ENCODE measurements around the gene ARL5A.
"Not testable (repeated sequence)": the region's sequence is repeated elsewhere in the genome, so short reads cannot be mapped to it uniquely, and the experiment has no call there.

The ARL5A gene, protein sequence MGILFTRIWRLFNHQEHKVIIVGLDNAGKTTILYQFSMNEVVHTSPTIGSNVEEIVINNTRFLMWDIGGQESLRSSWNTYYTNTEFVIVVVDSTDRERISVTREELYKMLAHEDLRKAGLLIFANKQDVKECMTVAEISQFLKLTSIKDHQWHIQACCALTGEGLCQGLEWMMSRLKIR

DNA sequence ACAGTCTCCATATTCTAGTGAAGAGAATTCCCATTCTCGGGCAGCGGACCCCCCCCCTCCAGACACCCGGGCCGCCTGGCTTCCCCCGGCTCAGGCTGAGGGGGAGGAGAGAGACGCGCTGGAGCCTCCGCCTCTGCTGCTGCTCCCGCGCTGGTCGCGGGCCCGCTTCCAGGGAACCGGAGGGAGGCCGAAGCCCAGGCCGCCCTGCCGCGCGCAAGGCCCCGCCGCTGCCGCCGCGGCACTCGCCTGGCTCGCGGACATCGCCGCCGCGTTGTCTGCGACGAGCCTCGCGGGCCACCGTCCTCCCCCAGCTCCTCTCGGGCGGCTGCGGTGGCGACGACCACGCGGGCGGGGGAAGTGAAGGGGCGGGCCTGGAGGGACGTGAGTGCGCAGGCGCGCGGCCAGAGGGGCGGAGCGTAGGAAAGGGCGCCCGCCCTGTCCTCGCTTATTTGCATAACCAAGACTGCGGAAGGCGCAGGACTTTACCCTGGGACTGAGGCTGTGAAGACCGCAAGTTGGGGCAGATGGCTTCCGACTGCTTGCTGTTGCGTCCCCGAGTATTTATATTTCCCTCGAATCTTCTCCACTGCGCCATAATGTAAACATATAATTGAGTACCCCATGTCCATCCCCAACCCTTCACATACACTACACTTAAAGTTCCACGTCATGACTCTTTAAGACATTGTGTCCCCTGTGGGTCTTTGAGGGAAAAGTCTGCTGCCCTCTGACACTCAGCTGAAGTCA lies at the start of gene ARL5A:
TSS of gene ARL5A (minus strand) at position 279 of the 747 bp plus-strand sequence. CDS start at position 34, 245 bp downstream.
- DNase-seq, result peak; percentile 97

- not testable (repeated sequence) for DNase-seq
Observed at GRCh38 chr2:151875631-151876030, 47.4 kb upstream of the ARL5A start.

- DNase-seq, result no peak
Observed at GRCh38 chr2:151872463-151872862, 44.2 kb upstream of the ARL5A start.

DNA sequence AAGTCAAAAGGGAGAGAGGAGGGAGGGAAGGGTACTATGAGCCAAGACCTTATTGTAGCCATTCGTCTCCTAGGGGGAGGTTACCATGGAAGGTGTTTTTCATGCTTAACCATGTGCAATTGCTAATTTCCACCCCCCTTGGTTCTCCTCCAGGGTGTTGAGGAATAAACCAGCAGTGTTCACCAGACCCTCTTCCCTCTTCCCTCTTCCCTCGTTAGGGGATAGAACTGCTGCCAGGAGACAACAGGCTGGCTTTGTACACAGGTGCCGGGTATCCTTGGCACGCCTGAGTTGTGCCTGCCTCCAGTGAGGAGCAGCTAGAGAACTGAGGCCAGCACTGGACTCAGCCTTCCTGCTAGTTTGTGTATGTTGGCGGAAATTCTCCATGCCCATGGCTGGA lies 41.1 kb upstream of the ARL5A start:
- DNase-seq, result peak; percentile 21

- DNase-seq, result no peak
Observed at GRCh38 chr2:151862700-151863099, 34.5 kb upstream of the ARL5A start.

DNA sequence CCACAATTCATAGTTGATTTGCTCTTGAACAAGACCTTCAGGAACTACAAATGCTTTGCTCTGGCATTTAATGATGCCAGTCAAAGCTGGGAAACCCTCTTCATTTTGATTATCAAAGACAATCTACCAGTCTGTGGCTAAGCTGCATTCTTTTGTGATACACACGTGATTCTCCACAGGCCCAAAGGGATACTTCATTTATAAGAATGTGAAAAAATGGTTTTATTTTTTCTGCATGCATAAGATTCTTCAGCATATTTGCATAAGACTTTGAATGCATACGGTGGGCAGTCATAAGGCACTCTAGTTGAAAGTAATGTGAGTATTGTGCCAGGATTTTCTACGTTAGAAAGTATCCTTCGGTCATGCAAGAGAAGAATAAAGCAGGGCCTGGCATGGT lies 33.0 kb upstream of the ARL5A start:
- DNase-seq, result no peak

DNA sequence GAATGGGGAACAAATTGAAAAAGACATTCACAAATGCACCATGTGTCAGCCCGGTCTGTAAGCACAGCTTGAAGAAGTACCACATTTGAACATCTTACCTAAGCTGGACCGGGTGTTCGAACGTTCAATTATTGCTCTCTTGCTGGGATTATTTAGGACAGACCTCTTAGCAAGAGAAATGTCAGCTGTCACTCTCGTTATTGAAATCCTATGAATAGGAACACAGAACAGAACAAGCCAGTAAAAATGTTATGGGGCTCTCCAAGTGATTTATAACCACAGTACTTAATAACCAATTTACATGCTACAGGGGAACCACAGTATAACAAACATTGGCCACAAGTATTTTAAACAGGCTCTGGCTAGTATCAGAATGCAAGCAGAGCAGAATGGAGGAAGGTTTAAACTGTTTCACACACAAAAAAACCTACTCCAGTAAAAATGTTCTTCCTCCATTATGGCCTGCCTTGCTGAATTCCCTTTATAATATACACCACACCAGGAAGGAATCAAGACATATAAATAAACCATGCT lies 32.5 kb upstream of the ARL5A start:
- no peak for DNase-seq

DNA sequence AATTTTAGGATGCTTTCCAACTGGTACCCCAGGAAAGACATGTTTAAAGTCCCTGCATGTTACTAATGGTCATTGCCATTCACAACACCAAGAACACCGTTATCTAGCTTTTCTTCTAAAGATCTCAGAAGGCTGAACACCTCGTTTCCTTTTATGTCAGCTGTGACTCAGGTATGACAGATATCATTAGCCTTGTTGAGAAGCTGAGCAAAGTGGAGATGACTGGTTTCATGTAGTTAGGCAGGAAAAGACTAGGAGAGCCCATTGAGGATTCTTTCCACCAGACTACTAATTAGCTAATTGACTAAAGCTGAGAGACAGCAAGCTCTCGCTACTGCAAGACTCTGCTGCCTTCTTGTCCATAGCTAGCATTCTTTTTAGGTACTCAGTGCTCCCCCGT lies 32.0 kb upstream of the ARL5A start:
- no peak for DNase-seq

DNA sequence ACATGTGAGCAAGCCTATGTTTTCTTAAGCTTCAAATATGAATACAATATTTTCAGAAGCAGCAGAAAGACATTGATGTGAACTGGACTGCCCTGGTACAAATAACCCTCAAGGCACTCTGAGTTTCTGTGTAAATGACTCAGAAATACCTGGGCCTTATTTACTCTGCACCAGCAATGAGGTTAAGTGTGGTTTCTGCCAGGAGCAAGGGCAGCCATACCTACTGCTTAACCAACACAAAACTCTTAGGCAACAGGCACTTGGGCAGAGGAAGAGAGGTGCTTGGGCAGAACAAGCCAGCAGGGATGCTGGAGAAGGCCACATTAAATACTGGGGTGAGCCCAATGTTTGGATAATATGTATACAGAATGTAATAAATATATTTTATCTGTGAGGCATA lies 29.4 kb upstream of the ARL5A start:
- DNase-seq, result no peak

DNA sequence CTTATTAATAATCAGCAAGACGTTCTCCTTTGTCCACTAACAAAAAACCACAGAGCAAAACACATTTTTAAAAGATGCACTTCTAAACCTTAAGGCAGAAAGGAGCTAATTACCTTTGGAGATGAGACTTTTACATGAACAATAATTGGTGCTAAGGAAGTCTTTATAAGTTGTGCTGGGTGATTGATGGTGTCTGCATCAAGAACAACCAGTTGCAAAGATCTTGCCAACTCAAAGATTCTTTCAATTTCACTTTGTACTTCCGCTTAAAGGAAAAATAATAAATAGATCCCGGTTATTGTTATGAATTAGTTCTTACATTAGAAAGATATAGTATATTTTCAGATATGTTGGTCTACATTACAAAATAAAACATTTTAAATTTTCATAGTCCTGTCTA lies 26.9 kb upstream of the ARL5A start:
- no peak for DNase-seq

- no peak for DNase-seq
Observed at GRCh38 chr2:151853070-151853758, 25.0 kb upstream of the ARL5A start.

DNA sequence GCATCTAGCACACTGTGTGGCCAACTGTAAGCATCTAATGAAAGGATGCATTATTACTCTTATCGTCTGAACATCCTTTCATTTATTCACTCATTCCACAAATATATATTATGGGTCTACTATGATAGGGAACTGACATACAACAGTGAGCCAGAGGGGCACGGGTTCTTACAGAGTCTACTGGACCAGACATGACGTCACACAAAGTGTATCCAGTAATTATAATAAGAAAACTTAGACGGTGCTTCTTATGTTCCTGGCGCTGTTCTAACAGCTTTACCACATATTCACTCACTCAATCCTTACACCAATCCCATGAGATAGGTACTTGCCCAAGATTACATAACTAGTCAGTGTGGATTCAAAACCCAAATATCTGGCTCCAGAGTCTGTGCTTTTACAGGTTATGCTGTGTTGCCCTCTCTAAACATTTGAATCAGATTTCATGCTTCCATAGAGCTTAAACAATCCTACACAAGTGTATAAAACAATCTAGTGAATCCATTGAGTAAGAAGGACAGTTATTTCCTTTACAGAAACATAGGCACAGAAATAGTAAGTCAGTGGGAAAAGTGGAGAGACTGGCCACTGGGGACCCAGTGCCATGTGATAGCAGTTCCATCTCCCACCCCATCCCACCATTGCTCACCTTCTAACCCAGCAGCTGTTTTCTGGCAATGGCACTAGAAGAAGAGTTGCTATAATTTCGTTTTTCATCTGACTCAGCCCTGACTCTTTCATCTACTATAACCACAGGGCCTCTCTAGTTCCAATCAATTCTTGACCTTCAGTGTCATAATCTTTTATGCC lies 24.2 kb upstream of the ARL5A start:
- DNase-seq, result no peak

- DNase-seq, result no peak
Observed at GRCh38 chr2:151851761-151852160, 23.5 kb upstream of the ARL5A start.

DNA sequence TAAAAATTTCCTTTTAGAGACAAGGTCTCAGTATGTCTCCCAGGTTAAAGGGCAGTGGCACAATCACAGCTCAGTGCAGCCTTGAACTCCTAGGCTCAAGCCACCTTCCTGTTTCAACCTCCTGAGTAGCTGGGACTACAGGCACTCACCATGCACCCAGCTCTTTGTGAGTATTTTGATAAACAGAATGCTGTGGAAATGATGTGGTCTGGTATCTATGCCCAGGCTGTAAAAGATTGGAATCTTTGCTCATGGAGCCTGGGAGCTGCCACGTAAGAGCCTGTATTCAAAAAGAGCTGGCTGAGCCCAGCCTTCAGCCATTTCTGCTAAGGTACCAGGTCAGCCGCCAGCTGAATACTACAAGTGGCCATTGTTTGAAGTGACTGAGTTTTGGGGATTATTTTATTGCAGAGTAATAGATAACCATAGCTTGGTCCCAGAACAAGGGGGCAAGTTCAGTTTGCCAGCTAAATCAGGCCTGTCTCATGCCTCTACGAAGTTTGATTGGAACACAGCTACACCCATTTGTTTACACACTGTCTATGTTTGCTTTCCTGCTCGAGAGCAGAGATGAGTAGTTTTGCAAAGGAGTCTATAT lies 21.3 kb upstream of the ARL5A start:
- no peak for DNase-seq

GRCh38 chr2:151845884-151846283 lies 17.7 kb upstream of the ARL5A start:
- DNase-seq, result no peak

DNA sequence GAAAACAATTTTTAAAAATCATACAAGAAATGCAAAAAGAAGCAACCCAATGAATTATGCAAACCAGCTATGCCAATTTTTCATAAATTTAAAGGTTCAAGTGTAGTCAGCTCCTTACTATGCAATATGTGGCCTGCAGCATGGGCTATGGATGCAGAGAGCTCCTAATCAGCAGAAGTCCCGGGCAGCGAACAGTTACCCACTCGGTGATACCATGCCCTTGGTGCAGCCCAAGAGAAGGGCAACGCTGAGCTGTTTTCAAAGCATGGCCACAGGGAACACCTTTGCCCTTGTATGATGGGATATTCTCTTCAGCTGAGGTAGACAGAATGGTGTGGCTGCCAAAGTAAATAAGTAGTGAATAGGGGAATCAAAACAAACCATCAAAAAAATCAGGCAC lies 17.3 kb upstream of the ARL5A start:
- DNase-seq, result no peak

GRCh38 chr2:151844211-151844896 lies 16.1 kb upstream of the ARL5A start:
- no peak for DNase-seq

DNA sequence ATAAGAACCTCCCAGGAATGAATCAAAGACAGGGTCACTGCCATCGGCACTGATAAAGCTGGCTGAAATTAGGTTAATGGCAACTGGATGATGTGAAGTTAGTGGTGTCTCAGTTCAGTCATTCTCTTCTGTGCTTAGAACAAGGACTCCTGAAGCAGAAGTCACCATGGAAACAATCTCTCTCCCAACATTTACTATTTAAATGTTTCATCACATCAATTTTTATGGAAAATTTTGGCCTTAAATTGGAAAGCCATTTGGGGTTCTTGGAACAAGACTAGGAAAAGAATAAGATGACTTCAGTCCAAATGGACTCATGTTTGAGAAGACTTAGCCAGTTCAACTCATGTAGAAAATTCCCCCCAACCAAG lies 15.5 kb upstream of the ARL5A start:
- DNase-seq, result no peak

DNA sequence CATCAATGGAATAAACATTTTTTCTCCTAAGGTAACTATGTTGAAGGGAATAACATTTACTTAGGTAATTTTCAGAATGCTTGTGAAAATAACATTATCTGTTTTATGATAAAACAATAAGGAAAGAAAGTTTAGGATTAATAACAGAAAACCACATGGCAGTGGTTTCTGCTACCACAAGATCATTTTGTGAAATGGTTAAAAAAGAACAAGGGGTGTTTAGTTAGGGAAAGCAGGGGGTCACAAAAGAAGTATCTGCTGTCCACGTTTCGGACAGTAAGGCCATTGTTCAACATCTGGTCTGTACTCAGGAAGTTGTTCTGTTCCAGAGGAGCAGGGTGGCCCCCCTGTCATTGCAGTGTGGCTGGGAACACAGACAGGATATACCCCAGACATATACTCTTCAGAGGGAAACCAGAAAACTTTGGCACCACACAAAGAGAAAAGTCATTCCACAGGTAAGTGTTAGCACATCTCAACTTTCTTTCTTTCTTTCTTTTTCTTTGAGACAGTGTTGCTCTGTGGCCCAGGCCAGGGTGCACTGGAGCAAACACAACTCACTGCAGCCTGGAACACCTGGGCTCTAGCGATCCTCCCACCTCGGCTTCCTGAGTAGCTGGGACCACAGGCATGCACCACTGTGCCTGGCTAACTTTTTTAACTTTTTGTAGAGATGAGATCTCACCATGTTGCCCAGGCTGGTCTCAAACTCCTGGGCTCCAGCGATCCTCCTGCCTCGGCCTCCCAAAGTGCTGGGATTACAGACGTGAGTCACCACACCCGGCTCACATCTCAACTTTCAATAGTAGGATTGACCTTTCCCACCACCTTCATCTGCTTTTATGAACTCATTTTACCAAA lies 14.8 kb upstream of the ARL5A start:
- no peak for DNase-seq

DNA sequence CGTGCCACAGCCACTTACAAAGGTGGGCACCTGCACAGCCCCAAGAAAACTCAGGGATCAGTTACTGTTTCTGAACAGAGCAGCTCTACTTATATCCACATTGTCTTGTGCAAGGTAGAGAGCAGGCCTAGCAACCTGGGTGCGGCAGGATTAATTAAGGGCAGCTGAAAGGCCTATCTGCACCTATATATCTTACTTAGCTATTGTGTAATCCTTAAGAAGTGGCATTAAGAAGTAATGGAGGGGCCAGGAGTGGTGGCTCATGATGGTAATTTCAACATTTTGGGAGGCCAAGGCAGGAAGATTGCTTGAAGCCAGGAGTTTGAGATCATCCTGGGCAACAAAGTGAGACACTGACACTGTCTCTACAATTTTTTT lies 12.8 kb upstream of the ARL5A start:
- DNase-seq, result no peak

Data from femur (tissue), 1 donor.